Suprapubic skin (tissue), 4 donors: ENCODE data around the gene DYTN. TPM values are rescaled to one million over a fixed set of nuclear protein-coding genes. Genes with fewer than 3 reads are reported as not detected.

Source experiments
- DNase-seq, 2 donors: peaks; one replicate each; pipeline ENCODE4 v3.0.0-alpha.2; 2019; ENCODE audit warnings: low spot score in 2 of 2
- H3K27ac ChIP-seq: fragments of 200-600 bp; sonication (generic); one replicate; pipeline ENCODE4 v1.5.1; 2019
- H3K27me3 ChIP-seq: fragments of 200-600 bp; sonication (generic); one replicate; pipeline ENCODE4 v1.5.1; 2019
- H3K36me3 ChIP-seq: fragments of 200-600 bp; sonication (generic); one replicate; pipeline ENCODE4 v1.5.1; 2019
- H3K4me1 ChIP-seq: fragments of 200-600 bp; sonication (generic); one replicate; pipeline ENCODE4 v1.5.1; 2019
- H3K4me3 ChIP-seq: fragments of 200-600 bp; sonication (generic); one replicate; pipeline ENCODE4 v1.5.1; 2019; ENCODE audit warnings: mild to moderate bottlenecking
- H3K9me3 ChIP-seq: fragments of 200-600 bp; sonication (generic); one replicate; pipeline ENCODE4 v1.5.1; 2019
- CTCF ChIP-seq, 2 donors: fragments of 200-600 bp in 1 of 2; fragments of 450-650 bp in 1 of 2; sonication (generic) in 1 of 2; IDR thresholded peaks; one replicate each; pipeline ENCODE4 v1.5.1; 2016 to 2019; ENCODE audit warnings: antibody characterized with exemption in 2 of 2, mild to moderate bottlenecking in 1 of 2, moderate library complexity in 1 of 2
- EP300 ChIP-seq: sonication (generic); formaldehyde crosslinking; IDR thresholded peaks from one replicate; pipeline ENCODE4 v1.6.1; 2017; ENCODE audit warnings: antibody characterized with exemption
- POLR2A ChIP-seq, 2 donors: fragments of 450-650 bp; IDR thresholded peaks; one replicate each; pipeline ENCODE4 v1.6.1; 2017; ENCODE audit warnings: antibody characterized with exemption in 2 of 2, mild to moderate bottlenecking in 2 of 2, moderate library complexity in 2 of 2
- POLR2AphosphoS5 ChIP-seq, 3 donors: sonication (generic); formaldehyde crosslinking; IDR thresholded peaks; one replicate each; pipeline ENCODE4 v1.6.1; 2017; ENCODE audit warnings: antibody characterized with exemption in 3 of 3
- WGBS: methylation state at CpG from one replicate; pipeline ENCODE4 v1.1.5; 2018; 5-methylcytosine and 5-hydroxymethylcytosine counted together
- total RNA-seq, 4 donors: library from RNA; depleted of rRNA; stranded (reverse); fragments of >200 nt; gene quantifications; one replicate each; pipeline ENCODE4 v1.1.0, GENCODE V29; 2016

DYTN gene
- total RNA-seq, 4 donors from 2014 or later = not detected

GRCh38 chr2:206696910-206697309, 21.3 kb downstream of the DYTN start:
- Histone ChIP-seq H3K9me3 (no peaks in the 10 kb centered on the region), H3K4me1 (no peaks in the 10 kb centered on the region), H3K4me3 (no peak overlapping the region), H3K36me3 (no peaks in the 10 kb centered on the region), H3K27ac (no peak overlapping the region), H3K27me3 (peaks cover 4% of the 10 kb centered on the region)
- TF ChIP-seq POLR2A (IDR thresholded peaks at IDR 0.05) (no peak), POLR2AphosphoS5 (IDR thresholded peaks at IDR 0.05) (no peak), EP300 (no peak), CTCF (IDR thresholded peaks at IDR 0.05) (no peak)
- no peak for DNase-seq

GRCh38 chr2:206693399-206694137, 24.6 kb downstream of the DYTN start:
- DNase-seq = no peak
- no peaks in the 10 kb centered on the region for H3K36me3 ChIP-seq
- WGBS = 37% methylated on average over 5 of the region's 5 CpGs
- TF ChIP-seq POLR2AphosphoS5 (IDR thresholded peaks at IDR 0.05) = no peak
- TF ChIP-seq POLR2A (IDR thresholded peaks at IDR 0.05) = no peak
- TF ChIP-seq EP300 = no peak
- TF ChIP-seq CTCF (IDR thresholded peaks at IDR 0.05) = peak; percentile 36 to 56
- no peaks in the 10 kb centered on the region for H3K9me3 ChIP-seq
- H3K27ac ChIP-seq = no peak overlapping the region
- H3K4me1 ChIP-seq = no peaks in the 10 kb centered on the region
- H3K27me3 ChIP-seq = no peaks in the 10 kb centered on the region
- no peak overlapping the region for H3K4me3 ChIP-seq

GRCh38 chr2:206692971-206693370, 25.2 kb downstream of the DYTN start:
- DNase-seq = no peak
- Histone ChIP-seq H3K36me3 (no peaks in the 10 kb centered on the region), H3K27ac (no peak overlapping the region), H3K4me1 (no peaks in the 10 kb centered on the region), H3K9me3 (no peaks in the 10 kb centered on the region), H3K27me3 (no peaks in the 10 kb centered on the region), H3K4me3 (no peak overlapping the region)
- 67% methylated on average over 7 of the region's 7 CpGs for WGBS
- TF ChIP-seq CTCF (IDR thresholded peaks at IDR 0.05) (no peak), POLR2AphosphoS5 (IDR thresholded peaks at IDR 0.05) (no peak), EP300 (no peak)

GRCh38 chr2:206688990-206689389, 29.2 kb downstream of the DYTN start:
- H3K4me1 ChIP-seq = no peaks in the 10 kb centered on the region
- no peak for DNase-seq
- no peaks in the 10 kb centered on the region for H3K9me3 ChIP-seq
- no peak overlapping the region for H3K27ac ChIP-seq
- WGBS = 58% methylated on average over 1 of the region's 1 CpG
- H3K4me3 ChIP-seq = no peak overlapping the region
- TF ChIP-seq POLR2A (IDR thresholded peaks at IDR 0.05) (no peak), CTCF (IDR thresholded peaks at IDR 0.05) (no peak), POLR2AphosphoS5 (IDR thresholded peaks at IDR 0.05) (no peak), EP300 (no peak)
- no peaks in the 10 kb centered on the region for H3K27me3 ChIP-seq
- no peaks in the 10 kb centered on the region for H3K36me3 ChIP-seq

GRCh38 chr2:206688453-206688852, 29.7 kb downstream of the DYTN start:
- DNase-seq = no peak
- TF ChIP-seq POLR2A (IDR thresholded peaks at IDR 0.05) (no peak), POLR2AphosphoS5 (IDR thresholded peaks at IDR 0.05) (no peak), CTCF (IDR thresholded peaks at IDR 0.05) (no peak), EP300 (no peak)
- Histone ChIP-seq H3K4me1 (no peaks in the 10 kb centered on the region), H3K9me3 (no peaks in the 10 kb centered on the region), H3K36me3 (no peaks in the 10 kb centered on the region), H3K4me3 (no peak overlapping the region), H3K27ac (no peak overlapping the region), H3K27me3 (no peaks in the 10 kb centered on the region)
- 70% methylated on average over 2 of the region's 2 CpGs for WGBS
